A673 (cell line): ENCODE results near the gene BMERB1. TPM values are rescaled to one million over a fixed set of nuclear protein-coding genes. Genes with fewer than 3 reads are reported as not detected.

Experiments
- BruUV-seq: library from RNA; stranded (reverse); fragments of 400-500 nt; replicated peaks from 2 replicates; lab custom pipeline; 2021; lab: Mats Ljungman, UMichigan
- CTCF ChIA-PET: fragments of 300-600 bp; sonication (Branson Sonifier 250); formaldehyde crosslinking; loops from one replicate; lab custom pipeline; 2022; ENCODE audit warnings: antibody characterized with exemption; lab: Charles Lee
- POLR2A ChIA-PET: fragments of 300-600 bp; sonication (Branson Sonifier 250); formaldehyde crosslinking; loops from one replicate; lab custom pipeline; 2022; ENCODE audit warnings: antibody characterized with exemption; ENCODE audit not compliant: low non-redundant PET; lab: Charles Lee
- DNase-seq: peaks from one replicate; pipeline ENCODE4 v3.0.0-alpha.2; 2015; ENCODE audit warnings: low spot score
- H3K27ac ChIP-seq: fragments of 200-600 bp; sonication (generic); 2 replicates; pipeline ENCODE4 v1.5.1; 2016; ENCODE audit warnings: mixed run types, low read depth, mild to moderate bottlenecking, mixed read lengths, antibody characterized with exemption, low read length; ENCODE audit not compliant: poor library complexity, severe bottlenecking
- H3K27me3 ChIP-seq: fragments of 200-600 bp; sonication (generic); replicated peaks from 2 replicates; pipeline ENCODE4 v1.6.1; 2017; ENCODE audit warnings: mixed run types, low read depth, mild to moderate bottlenecking, mixed read lengths, antibody characterized with exemption, low read length; ENCODE audit not compliant: insufficient read depth, poor library complexity
- H3K36me3 ChIP-seq: fragments of 200-600 bp; sonication (generic); 2 replicates; pipeline ENCODE4 v1.6.1; 2016; ENCODE audit warnings: mixed run types, mild to moderate bottlenecking, mixed read lengths, antibody characterized with exemption, low read length; ENCODE audit not compliant: insufficient read depth, poor library complexity, severe bottlenecking
- H3K4me1 ChIP-seq: fragments of 200-600 bp; sonication (generic); 2 replicates; pipeline ENCODE4 v1.6.1; 2017; ENCODE audit warnings: mixed run types, mild to moderate bottlenecking, mixed read lengths, antibody characterized with exemption, low read length; ENCODE audit not compliant: insufficient read depth, poor library complexity, severe bottlenecking
- H3K4me3 ChIP-seq: fragments of 200-600 bp; sonication (generic); 2 replicates; pipeline ENCODE4 v1.5.1; 2016; ENCODE audit warnings: low read depth, mixed run types, mild to moderate bottlenecking, mixed read lengths, low read length; ENCODE audit not compliant: poor library complexity, severe bottlenecking
- H3K9me3 ChIP-seq: fragments of 200-600 bp; sonication (generic); 2 replicates; pipeline ENCODE4 v1.6.1; 2016; ENCODE audit warnings: mixed run types, low read depth, mild to moderate bottlenecking, mixed read lengths, antibody characterized with exemption, low read length; ENCODE audit not compliant: poor library complexity, severe bottlenecking
- CTCF ChIP-seq: fragments of 300-800, 200-600 bp; sonication (generic); conservative IDR thresholded peaks from 2 replicates; pipeline ENCODE4 v1.5.1; 2017; ENCODE audit warnings: low read depth, mild to moderate bottlenecking, antibody characterized with exemption, low read length, moderate library complexity, mixed read lengths
- EZH2 ChIP-seq: fragments of 200-600 bp; sonication (generic); IDR thresholded peaks from 2 replicates; pipeline ENCODE4 v1.6.1; 2017; ENCODE audit warnings: borderline replicate concordance, low read depth, mild to moderate bottlenecking, mixed read lengths, antibody characterized with exemption, low read length; ENCODE audit not compliant: poor library complexity, severe bottlenecking
- intact Hi-C: fragments of 100-400 bp; cut with micrococcal nuclease; formaldehyde crosslinking; loops from one replicate; pipeline ENCODE4 v1.10.0; 2022; ENCODE audit not compliant: unreplicated experiment
- total RNA-seq: library from RNA; stranded (reverse); gene quantifications from 2 replicates; pipeline ENCODE4 v1.2.3, GENCODE V29; 2021

The BMERB1 gene
- total RNA-seq, 1 experiment from 2014 or later, result 11.5 TPM

- TF ChIP-seq CTCF, result no peak
- TF ChIP-seq EZH2, result no peak
- POLR2A ChIA-PET, result no interaction called here
- no peaks in the 10 kb centered on the region for H3K4me1 ChIP-seq
- CTCF ChIA-PET, result no interaction called here
- no peaks in the 10 kb centered on the region for H3K36me3 ChIP-seq
- no peak overlapping the region for H3K27ac ChIP-seq
- no peak overlapping the region for H3K4me3 ChIP-seq
- no peaks in the 10 kb centered on the region for H3K9me3 ChIP-seq
- BruUV-seq, result no TSS peak
- H3K27me3 ChIP-seq, result no peaks in the 10 kb centered on the region
- no peak for DNase-seq
- intact Hi-C loops, result no loop called here
Measured at GRCh38 chr16:15559176-15559575, 124.8 kb downstream of the BMERB1 start.

- BruUV-seq, result no TSS peak
- TF ChIP-seq CTCF (no peak), EZH2 (no peak)
- Histone ChIP-seq H3K9me3 (no peaks in the 10 kb centered on the region), H3K4me3 (no peak overlapping the region), H3K36me3 (no peaks in the 10 kb centered on the region), H3K27me3 (no peaks in the 10 kb centered on the region), H3K4me1 (no peaks in the 10 kb centered on the region), H3K27ac (no peak overlapping the region)
- ChIA-PET POLR2A (no interaction called here), CTCF (no interaction called here)
- no peak for DNase-seq
- intact Hi-C loops, result no loop called here
Measured at GRCh38 chr16:15564604-15565339, 130.4 kb downstream of the BMERB1 start.

- no peak overlapping the region for H3K27ac ChIP-seq
- POLR2A ChIA-PET, result no interaction called here
- no peaks in the 10 kb centered on the region for H3K4me1 ChIP-seq
- DNase-seq, result no peak
- no peaks in the 10 kb centered on the region for H3K9me3 ChIP-seq
- intact Hi-C loops, result no loop called here
- no TSS peak for BruUV-seq
- CTCF ChIA-PET, result no interaction called here
- TF ChIP-seq CTCF, result no peak
- TF ChIP-seq EZH2, result no peak
- H3K36me3 ChIP-seq, result no peaks in the 10 kb centered on the region
- H3K4me3 ChIP-seq, result no peak overlapping the region
- H3K27me3 ChIP-seq, result no peaks in the 10 kb centered on the region
Measured at GRCh38 chr16:15566095-15566494, 131.7 kb downstream of the BMERB1 start.
